B cell (primary cell): ENCODE results near the gene RPTOR.

ENCODE experiments used
- EZH2 ChIP-seq: IDR thresholded peaks from 2 replicates; pipeline ENCODE4 v1.6.1; 2012; ENCODE audit warnings: borderline replicate concordance, low read depth, mild to moderate bottlenecking, moderate library complexity, low read length; ENCODE audit not compliant: insufficient read depth, poor library complexity, severe bottlenecking
- TF ChIP-seq, protein P1 (sequence below): fragments of 200-600 bp; IDR thresholded peaks from one replicate; pipeline ENCODE4 v1.8.0; 2022; ENCODE audit warnings: antibody characterized with exemption, mild to moderate bottlenecking

DNA sequence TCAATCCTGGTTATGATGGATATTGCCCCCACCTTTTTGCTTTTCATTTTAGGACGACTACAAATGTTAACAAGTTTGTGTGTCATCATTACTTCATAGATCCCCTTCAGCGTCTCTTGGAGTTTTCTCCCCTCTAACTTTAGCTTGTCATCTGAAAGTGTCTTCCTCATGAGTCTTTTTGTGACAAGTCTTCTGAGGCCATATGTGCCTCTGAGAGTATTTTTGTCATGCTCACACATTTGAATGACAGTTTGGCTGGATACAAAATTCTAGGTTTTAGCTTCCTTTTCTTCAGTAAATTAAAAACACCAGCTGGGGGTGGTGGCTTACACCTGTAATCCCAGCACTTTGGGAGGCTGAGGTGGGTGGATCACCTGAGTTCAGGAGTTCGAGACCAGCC, 243.2 kb downstream of the RPTOR start:
- TF ChIP-seq, protein P1, sequence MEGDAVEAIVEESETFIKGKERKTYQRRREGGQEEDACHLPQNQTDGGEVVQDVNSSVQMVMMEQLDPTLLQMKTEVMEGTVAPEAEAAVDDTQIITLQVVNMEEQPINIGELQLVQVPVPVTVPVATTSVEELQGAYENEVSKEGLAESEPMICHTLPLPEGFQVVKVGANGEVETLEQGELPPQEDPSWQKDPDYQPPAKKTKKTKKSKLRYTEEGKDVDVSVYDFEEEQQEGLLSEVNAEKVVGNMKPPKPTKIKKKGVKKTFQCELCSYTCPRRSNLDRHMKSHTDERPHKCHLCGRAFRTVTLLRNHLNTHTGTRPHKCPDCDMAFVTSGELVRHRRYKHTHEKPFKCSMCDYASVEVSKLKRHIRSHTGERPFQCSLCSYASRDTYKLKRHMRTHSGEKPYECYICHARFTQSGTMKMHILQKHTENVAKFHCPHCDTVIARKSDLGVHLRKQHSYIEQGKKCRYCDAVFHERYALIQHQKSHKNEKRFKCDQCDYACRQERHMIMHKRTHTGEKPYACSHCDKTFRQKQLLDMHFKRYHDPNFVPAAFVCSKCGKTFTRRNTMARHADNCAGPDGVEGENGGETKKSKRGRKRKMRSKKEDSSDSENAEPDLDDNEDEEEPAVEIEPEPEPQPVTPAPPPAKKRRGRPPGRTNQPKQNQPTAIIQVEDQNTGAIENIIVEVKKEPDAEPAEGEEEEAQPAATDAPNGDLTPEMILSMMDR, result no peak
- TF ChIP-seq EZH2, result no peak
